Stimulated activated CD8-positive, alpha-beta memory T cell treated with anti-CD3 and anti-CD28 coated beads, Interleukin-15, amount 100 ng/mL, for 48 hours (primary cell): Measurements from ENCODE around the gene FAM219B.

Experiments
- DNase-seq, 2 donors: peaks; one replicate each; pipeline ENCODE4 v3.0.0-alpha.2; 2020; ENCODE audit warnings: low read depth in 2 of 2

Gene FAM219B

GRCh38 chr15:74873036-74873755 is 33.5 kb downstream of the FAM219B start, which contains the start of gene SCAMP2:
Gene SCAMP2, minus strand, starts transcription at chr15:74873365. Its CDS starts 110 bp downstream, at chr15:74873255.
- DNase-seq: peak; percentile 85 to 86

GRCh38 chr15:74872702-74873035 is 34.0 kb downstream of the FAM219B start:
- no peak for DNase-seq

- DNase-seq: no peak
Measured at GRCh38 chr15:74870436-74871215, 36.0 kb downstream of the FAM219B start.

- no peak for DNase-seq
Measured at GRCh38 chr15:74869726-74870407, 36.8 kb downstream of the FAM219B start.

GRCh38 chr15:74869372-74869725 is 37.3 kb downstream of the FAM219B start:
- DNase-seq: no peak

- no peak for DNase-seq
Measured at GRCh38 chr15:74868059-74868458, 38.6 kb downstream of the FAM219B start.

GRCh38 chr15:74867466-74868038 is 39.1 kb downstream of the FAM219B start:
- DNase-seq: no peak

GRCh38 chr15:74866090-74866489 is 40.6 kb downstream of the FAM219B start:
- no peak for DNase-seq

GRCh38 chr15:74865316-74865715 is 41.3 kb downstream of the FAM219B start:
- DNase-seq: no peak

- no peak for DNase-seq
Measured at GRCh38 chr15:74864296-74864695, 42.4 kb downstream of the FAM219B start.

- no peak for DNase-seq
Measured at GRCh38 chr15:74863239-74864056, 43.2 kb downstream of the FAM219B start.

- DNase-seq: no peak
Measured at GRCh38 chr15:74858369-74858740, 48.3 kb downstream of the FAM219B start.

- DNase-seq: no peak
Measured at GRCh38 chr15:74857671-74858368, 48.8 kb downstream of the FAM219B start.

- DNase-seq: no peak
Measured at GRCh38 chr15:74857082-74857655, 49.5 kb downstream of the FAM219B start.

- no peak for DNase-seq
Measured at GRCh38 chr15:74856537-74856936, 50.1 kb downstream of the FAM219B start.

GRCh38 chr15:74855857-74856256 is 50.8 kb downstream of the FAM219B start:
- no peak for DNase-seq

- DNase-seq: no peak
Measured at GRCh38 chr15:74854453-74855022, 52.1 kb downstream of the FAM219B start.

- DNase-seq: no peak
Measured at GRCh38 chr15:74851960-74852359, 54.7 kb downstream of the FAM219B start.

- DNase-seq: no peak
Measured at GRCh38 chr15:74850393-74850792, 56.3 kb downstream of the FAM219B start.
